GM19238 (cell line): Measurements from ENCODE around the gene LVRN.

Experiments used
- DNase-seq: peaks from one replicate; pipeline ENCODE4 v3.0.0; 2011; ENCODE audit warnings: low spot score; ENCODE audit not compliant: insufficient read length

The LVRN gene

DNA sequence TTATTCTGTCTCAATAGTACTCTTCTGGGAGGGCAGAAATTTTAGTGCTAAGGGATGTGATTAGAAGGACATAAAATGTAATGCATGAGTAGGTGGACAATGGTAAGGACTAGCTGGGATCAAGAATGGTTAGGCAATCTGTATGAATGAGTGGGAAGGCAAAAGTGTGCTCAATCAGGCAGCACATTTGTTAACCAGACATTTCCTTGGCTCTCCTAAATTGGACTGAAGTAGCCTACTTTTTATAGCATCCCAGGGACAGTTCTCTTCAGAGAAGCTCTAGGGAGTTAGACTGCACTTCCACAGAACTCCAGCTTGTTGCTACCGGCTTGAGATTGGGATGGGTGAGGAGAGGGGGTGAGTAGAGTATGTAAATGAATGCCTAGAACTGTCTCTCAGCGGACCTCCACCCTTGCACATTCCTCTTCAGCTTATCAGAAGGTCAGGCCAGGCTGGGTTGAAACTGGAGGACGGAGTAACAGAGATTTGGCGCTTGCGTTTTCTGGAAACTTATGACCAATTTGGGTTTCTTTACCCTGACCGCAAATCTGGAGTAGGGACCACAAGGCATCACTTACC is 51.0 kb downstream of the LVRN start:
- DNase-seq, result no peak

GRCh38 chr5:116013936-116014335 is 51.7 kb downstream of the LVRN start:
- no peak for DNase-seq

DNA sequence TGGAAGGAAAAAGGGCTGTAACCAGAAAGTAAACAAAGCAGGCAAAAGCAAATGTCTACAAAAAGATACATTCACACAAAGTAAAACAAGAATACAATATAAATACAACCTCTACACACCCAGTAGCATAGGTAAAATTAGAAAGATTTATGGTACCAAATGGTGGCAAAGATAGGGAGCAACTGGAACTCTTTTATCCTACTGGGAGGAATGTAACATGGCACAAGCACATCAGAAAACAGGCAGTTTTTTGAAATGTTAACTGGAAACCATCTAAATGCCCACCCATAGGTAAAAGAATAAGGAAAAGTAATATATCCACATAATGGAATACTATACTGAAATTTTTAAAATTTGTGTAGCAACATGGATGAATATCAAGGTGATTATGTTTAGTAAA is 61.3 kb downstream of the LVRN start:
- no peak for DNase-seq

GRCh38 chr5:116025866-116026265 is 63.6 kb downstream of the LVRN start:
- no peak for DNase-seq

GRCh38 chr5:116032094-116032517 is 69.8 kb downstream of the LVRN start, which contains the start of gene ARL14EPL:
Gene ARL14EPL (plus strand): TSS chr5:116032472. CDS start chr5:116051466, 18,994 bp downstream.
- no peak for DNase-seq

GRCh38 chr5:116032991-116033390 is 70.7 kb downstream of the LVRN start:
- DNase-seq, result no peak

DNA sequence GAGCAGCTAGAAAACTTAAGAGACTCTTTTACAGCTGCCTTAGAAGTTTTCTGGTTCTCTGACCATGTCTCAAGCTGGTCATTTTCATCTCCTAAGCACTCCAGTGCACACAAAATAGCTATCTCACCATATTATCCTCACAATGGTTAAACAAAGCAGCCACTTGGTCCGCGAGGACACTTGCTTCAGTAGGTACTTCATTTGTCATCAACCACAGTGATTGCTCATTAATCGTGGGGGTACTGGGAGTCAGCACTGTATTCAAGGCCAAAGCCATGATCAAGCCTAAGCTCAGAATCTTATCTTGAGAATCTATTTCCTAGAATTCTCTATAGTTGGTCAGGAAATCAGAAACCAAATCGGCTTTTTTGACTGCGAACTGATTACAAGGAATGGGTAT is 72.8 kb downstream of the LVRN start:
- no peak for DNase-seq

DNA sequence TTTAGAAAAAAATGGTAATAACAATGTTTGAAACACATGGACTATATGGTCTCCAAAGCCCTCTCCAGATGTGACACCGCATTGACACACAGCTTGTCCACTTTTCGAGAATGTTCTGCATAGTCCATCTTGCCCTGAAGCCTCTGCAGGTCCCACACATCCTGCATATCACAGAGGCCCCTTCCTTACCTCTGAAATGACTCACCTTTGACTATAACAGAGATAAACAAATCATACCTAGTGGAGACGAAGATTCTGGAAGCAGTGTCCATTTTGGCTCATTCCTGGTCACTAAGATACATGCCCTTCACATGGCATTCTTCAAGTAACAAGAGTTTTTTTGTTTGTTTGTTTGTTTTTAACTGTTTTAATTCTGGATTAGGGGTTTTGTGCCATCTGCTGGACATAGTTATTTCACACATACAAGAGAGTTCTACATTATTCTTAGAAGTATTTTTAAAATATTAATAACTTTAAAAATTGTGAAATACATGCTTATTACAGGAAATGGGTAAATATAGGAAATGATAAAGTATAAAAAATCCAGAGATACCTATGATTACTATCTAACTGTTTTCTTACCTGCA is 75.1 kb downstream of the LVRN start:
- no peak for DNase-seq

DNA sequence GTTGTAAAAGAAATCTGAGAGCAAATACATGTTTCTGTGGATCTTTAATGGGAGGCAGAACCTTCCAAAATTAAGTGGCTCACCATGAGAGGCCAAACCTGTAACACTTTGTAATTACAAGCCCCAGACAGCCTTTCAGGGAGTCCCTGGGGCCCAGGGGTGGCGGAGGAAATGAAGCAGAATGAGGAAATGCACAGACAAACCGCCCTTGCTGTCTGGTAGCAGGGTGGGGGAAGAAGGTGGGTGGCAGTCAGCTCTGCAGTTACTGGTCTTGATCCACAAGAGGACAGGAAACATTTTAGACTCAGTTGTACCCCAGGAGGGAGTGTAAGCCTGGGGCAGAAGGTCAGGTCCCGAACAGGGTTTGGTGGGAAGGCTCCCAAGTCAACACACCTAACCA is 76.5 kb downstream of the LVRN start:
- DNase-seq, result no peak

GRCh38 chr5:116042375-116042774 is 80.1 kb downstream of the LVRN start:
- DNase-seq, result no peak

DNA sequence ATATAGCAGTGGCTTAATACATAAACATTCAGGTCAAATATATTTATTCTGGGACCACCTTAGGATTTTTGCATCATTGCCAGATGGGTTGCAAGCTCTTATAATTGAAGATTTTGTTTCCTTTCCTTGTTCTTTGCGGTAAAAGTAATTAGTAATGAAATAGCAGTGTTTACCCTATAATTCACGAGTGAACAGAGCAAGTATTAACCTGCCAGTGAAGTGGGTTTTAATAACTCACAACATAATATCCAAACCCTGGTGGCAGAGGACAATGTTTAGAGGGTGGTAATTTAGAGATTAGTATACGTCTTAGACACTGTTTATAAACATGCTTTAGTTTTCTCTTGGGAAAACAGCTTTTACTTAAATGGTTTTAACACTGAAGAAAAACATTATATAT is 81.8 kb downstream of the LVRN start:
- no peak for DNase-seq

GRCh38 chr5:116045821-116046220 is 83.5 kb downstream of the LVRN start:
- no peak for DNase-seq

GRCh38 chr5:116046261-116046660 is 84.0 kb downstream of the LVRN start:
- DNase-seq, result no peak

GRCh38 chr5:116046823-116047222 is 84.5 kb downstream of the LVRN start:
- no peak for DNase-seq

DNA sequence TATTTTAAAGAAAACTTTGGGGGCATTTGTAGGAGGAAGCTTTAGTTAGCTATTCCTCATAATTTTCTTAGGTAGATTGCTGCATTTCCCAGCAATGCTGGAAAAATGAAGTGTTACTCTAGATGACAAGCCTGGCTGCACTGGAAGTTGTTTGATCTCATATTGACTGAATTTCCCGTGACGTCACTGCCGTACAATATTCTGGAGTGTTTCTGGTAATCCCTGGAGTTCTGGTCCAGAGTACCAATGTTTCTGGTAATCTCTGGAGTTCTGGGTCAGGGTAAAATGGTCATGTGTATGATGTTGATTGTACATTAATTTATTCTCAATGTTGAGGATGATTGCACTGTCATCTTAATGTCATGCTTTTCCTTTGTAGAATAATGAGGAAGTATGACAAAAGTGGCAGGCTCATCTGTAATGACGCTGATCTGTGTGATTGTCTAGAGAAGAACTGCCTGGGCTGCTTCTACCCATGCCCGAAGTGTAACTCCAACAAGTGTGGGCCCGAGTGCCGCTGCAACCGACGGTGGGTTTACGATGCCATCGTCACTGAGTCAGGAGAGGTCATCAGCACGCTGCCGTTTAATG is 96.2 kb downstream of the LVRN start:
- no peak for DNase-seq

DNA sequence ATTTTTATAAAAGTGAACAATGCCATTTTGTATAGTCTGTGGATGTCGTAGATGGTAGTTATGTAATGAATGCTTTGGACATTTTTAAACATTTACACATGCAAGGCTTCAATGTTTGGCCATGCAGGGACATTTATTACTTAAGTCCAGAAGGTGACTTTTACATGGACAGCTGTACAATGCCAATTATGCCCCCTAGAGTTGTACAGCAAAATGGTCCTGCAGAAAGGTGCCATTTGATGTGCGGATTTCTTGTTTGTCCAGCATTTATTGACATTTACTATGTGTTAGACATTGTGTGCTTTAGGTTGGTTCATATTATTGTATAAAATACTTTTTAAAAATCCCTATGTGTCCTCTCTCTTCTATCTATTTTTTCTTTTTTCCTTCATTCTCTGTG is 100.1 kb downstream of the LVRN start:
- no peak for DNase-seq

DNA sequence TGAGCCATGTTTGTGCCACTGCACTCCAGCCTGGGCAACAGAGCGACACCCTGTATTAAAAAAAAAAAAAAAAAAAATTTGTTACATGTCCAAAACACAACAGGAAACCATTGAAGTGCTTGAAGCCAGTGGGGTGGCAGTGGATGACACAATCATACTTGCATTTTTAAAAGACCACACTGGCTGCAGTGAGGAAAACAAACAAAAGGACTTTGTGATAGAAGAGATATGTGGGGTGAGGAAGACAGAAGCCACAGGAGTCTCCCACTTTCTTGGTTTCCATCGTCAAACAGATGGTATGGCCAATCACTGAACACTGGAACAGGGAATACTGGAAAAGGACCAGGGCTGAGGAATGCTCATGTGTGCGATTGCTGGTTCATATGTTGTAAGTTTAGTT is 101.7 kb downstream of the LVRN start:
- DNase-seq, result no peak

GRCh38 chr5:116068028-116068632 is 105.9 kb downstream of the LVRN start:
- DNase-seq, result no peak

DNA sequence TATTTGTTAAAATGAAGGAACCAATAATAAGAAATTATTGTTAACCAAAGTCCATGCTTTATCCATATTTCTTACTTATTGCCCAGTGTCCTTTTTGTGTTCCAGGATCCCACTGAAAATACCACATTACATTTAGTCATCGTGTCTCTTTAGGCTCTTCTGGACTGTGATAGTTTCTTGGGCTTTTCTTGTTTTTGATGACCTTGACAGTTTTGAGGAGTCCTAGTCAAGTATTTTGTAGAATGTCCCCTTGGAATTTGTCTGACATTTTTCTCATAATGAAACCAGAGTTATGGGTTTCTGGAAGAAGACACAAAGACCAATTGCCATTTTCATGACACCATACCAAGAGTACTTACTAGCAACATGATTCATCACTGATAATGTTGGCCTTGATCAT is 108.9 kb downstream of the LVRN start:
- no peak for DNase-seq

DNA sequence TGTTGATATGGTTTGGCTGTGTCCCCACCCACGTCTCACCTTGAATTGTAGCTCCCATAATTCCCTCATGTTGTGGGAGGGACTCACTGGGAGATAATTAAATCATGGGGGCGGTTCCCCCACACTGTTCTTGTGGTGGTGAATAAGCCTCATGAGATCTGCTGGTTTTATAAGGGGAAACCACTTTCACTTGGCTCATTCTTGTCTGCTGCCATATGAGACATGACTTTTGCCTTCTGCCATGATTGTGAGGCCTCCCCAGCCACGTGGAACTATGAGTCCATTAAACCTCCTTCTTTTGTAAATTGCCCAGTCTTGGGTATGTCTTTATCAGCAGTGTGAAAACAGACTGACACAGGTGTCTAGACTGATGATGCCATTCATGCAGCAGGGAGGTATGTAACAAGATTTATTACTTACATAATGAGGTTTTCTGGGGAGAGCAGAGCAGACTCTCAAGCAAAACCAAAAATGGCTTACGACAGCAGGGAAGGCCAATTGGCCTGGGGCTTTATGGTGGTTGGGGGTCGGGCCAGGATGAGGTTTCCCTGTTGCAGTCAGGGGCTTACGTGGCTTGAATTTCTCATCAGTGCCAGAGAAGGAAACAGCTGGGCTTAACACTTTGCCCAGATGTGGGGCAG is 113.0 kb downstream of the LVRN start:
- no peak for DNase-seq

GRCh38 chr5:116076496-116076895 is 114.2 kb downstream of the LVRN start:
- peak; percentile 45 for DNase-seq
